Calu3 (cell line): Measurements from ENCODE around the gene ARHGEF7. TPM values are rescaled to one million over a fixed set of nuclear protein-coding genes. Genes with fewer than 3 reads are reported as not detected.

Source experiments
- BruUV-seq: library from RNA; stranded (reverse); fragments of 400-500 nt; replicated peaks from 2 replicates; lab custom pipeline; 2021; lab: Mats Ljungman, UMichigan
- CTCF ChIA-PET: fragments of 300-600 bp; sonication (Branson Sonifier 250); formaldehyde crosslinking; loops from one replicate; lab custom pipeline; 2022; ENCODE audit warnings: antibody characterized with exemption; lab: Charles Lee
- DNase-seq: peaks from one replicate; pipeline ENCODE4 v3.0.0; 2022
- H3K27ac Mint-ChIP-seq: one replicate; pipeline ENCODE4 v1.8.0; 2022; ENCODE audit warnings: mixed read lengths; ENCODE audit not compliant: unreplicated experiment
- H3K27me3 Mint-ChIP-seq: one replicate; pipeline ENCODE4 v1.8.0; 2022; ENCODE audit warnings: mixed read lengths; ENCODE audit not compliant: unreplicated experiment
- H3K36me3 Mint-ChIP-seq: one replicate; pipeline ENCODE4 v1.8.0; 2022; ENCODE audit warnings: mild to moderate bottlenecking, moderate library complexity, mixed read lengths; ENCODE audit not compliant: insufficient read depth, unreplicated experiment
- H3K4me1 Mint-ChIP-seq: one replicate; pipeline ENCODE4 v1.8.0; 2022; ENCODE audit warnings: mild to moderate bottlenecking, low read depth, mixed read lengths; ENCODE audit not compliant: unreplicated experiment
- H3K4me3 Mint-ChIP-seq: one replicate; pipeline ENCODE4 v1.8.0; 2022; ENCODE audit warnings: mild to moderate bottlenecking, low read depth, moderate library complexity, mixed read lengths; ENCODE audit not compliant: unreplicated experiment
- H3K9me3 Mint-ChIP-seq: one replicate; pipeline ENCODE4 v1.8.0; 2022; ENCODE audit warnings: low read depth, mixed read lengths; ENCODE audit not compliant: unreplicated experiment
- intact Hi-C: fragments of 100-400 bp; cut with micrococcal nuclease; formaldehyde crosslinking; loops from one replicate; pipeline ENCODE4 v1.10.0; 2022; ENCODE audit not compliant: unreplicated experiment
- total RNA-seq: library from RNA; stranded (reverse); gene quantifications from 2 replicates; pipeline ENCODE4 v1.2.3, GENCODE V29; 2022
- TF ChIP-seq, protein P1 (sequence below): fragments of 200-600 bp; IDR thresholded peaks from one replicate; pipeline ENCODE4 v1.8.0; 2022; ENCODE audit warnings: antibody characterized with exemption; ENCODE audit not compliant: unreplicated experiment

Gene ARHGEF7
- total RNA-seq, 1 experiment from 2014 or later: 17.7 TPM

- Mint-ChIP-seq H3K27me3 (no peaks in the 10 kb centered on the region), H3K36me3 (no peaks in the 10 kb centered on the region), H3K4me1 (no peaks in the 10 kb centered on the region), H3K9me3 (no peaks in the 10 kb centered on the region), H3K4me3 (no peak overlapping the region), H3K27ac (no peak overlapping the region)
- TF ChIP-seq, protein P1, sequence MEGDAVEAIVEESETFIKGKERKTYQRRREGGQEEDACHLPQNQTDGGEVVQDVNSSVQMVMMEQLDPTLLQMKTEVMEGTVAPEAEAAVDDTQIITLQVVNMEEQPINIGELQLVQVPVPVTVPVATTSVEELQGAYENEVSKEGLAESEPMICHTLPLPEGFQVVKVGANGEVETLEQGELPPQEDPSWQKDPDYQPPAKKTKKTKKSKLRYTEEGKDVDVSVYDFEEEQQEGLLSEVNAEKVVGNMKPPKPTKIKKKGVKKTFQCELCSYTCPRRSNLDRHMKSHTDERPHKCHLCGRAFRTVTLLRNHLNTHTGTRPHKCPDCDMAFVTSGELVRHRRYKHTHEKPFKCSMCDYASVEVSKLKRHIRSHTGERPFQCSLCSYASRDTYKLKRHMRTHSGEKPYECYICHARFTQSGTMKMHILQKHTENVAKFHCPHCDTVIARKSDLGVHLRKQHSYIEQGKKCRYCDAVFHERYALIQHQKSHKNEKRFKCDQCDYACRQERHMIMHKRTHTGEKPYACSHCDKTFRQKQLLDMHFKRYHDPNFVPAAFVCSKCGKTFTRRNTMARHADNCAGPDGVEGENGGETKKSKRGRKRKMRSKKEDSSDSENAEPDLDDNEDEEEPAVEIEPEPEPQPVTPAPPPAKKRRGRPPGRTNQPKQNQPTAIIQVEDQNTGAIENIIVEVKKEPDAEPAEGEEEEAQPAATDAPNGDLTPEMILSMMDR: no peak
- intact Hi-C loops: no loop called here
- BruUV-seq: no TSS peak
- CTCF ChIA-PET: no interaction called here
- no peak for DNase-seq
Measured at GRCh38 chr13:111175935-111176334, 60.8 kb downstream of the ARHGEF7 start.

DNA sequence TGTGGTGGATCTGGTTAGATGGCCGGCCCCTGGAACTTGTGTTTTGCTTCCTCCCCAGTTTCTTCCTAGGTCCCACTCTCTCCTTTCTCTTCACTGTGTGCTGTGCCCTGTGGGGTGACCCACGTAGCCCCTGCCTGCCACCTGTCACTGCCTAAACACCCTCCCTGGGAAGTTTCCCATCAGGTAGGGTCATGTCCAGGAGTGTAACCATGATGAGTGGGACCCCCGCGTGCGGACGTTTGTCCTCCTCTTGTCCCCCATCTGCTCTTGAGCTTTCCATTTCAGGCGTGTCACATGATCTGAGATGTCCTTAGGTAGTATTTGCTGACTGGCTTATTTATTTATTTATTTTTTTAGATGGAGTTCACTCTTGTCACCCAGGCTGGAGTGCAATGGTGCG lies 61.3 kb downstream of the ARHGEF7 start:
- BruUV-seq: no TSS peak
- H3K27ac Mint-ChIP-seq: no peak overlapping the region
- no peak overlapping the region for H3K4me3 Mint-ChIP-seq
- no peaks in the 10 kb centered on the region for H3K9me3 Mint-ChIP-seq
- H3K4me1 Mint-ChIP-seq: no peaks in the 10 kb centered on the region
- no peaks in the 10 kb centered on the region for H3K36me3 Mint-ChIP-seq
- H3K27me3 Mint-ChIP-seq: no peaks in the 10 kb centered on the region
- TF ChIP-seq, protein P1: no peak
- no peak for DNase-seq
- CTCF ChIA-PET: no interaction called here
- intact Hi-C loops: no loop called here

DNA sequence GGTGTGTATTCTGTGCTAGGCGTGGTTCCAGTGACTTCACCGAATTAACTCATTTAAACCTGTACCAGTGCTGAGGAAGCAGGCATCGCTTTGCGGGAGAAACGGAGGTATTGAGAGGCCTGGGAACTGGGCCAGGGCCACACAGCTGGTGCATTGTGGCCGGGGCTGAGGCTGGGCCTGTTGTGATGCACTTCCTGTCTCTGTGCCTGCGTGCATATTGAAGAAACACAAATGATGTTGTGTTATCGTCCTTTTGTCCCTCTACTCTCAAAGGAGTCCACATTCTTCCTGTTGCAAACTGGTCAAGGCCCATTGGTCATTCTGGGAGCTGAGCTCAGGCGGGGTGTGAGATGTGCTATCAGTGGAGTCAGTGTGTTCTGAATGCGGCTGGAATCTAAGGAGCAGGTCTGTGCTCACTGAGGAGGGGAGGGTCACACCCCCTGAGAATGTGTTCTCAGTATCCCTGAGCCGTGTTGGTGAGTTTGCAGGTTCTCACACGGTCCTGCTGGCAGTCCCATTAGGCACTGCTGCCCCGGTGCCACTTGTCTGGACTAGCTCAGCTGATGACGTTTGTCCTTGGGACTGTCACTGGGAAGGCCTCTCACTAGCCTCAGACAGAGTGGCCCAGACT lies 62.1 kb downstream of the ARHGEF7 start:
- Mint-ChIP-seq H3K4me3 (no peak overlapping the region), H3K4me1 (no peaks in the 10 kb centered on the region), H3K27ac (no peak overlapping the region), H3K9me3 (no peaks in the 10 kb centered on the region), H3K27me3 (no peaks in the 10 kb centered on the region), H3K36me3 (no peaks in the 10 kb centered on the region)
- intact Hi-C loops: no loop called here
- DNase-seq: no peak
- CTCF ChIA-PET: no interaction called here
- TF ChIP-seq, protein P1: no peak
- no TSS peak for BruUV-seq

DNA sequence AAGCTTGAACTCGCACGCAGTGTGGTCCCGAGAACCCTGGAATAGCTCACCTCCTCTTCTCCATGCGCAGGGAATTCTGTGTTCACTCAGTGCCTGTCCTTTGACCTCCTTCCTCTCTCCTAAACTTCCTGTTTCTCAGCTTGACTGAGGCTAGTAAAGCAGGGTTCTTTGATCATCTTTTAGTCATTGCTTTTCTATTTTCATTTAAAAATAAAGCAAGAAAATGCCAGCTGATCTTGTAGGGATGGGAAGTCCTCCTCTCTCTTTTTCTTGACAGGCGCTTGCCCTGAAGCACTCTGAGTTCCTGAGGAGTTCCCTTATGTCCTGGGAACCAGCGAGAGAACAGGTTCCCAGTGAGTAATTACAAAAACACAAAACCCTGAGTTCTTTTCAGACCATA lies 62.8 kb downstream of the ARHGEF7 start:
- Mint-ChIP-seq H3K9me3 (no peaks in the 10 kb centered on the region), H3K4me1 (no peaks in the 10 kb centered on the region), H3K27ac (no peak overlapping the region), H3K27me3 (no peaks in the 10 kb centered on the region), H3K4me3 (no peak overlapping the region), H3K36me3 (no peaks in the 10 kb centered on the region)
- intact Hi-C loops: no loop called here
- DNase-seq: no peak
- CTCF ChIA-PET: no interaction called here
- no TSS peak for BruUV-seq
- TF ChIP-seq, protein P1: no peak
